OCI-LY7 (cell line): Measurements from ENCODE around the gene GPANK1. TPM values are rescaled to one million over a fixed set of nuclear protein-coding genes. Genes with fewer than 3 reads are reported as not detected.

Source experiments
- BruUV-seq: library from RNA; stranded (reverse); fragments of 400-500 nt; replicated peaks from 2 replicates; lab custom pipeline; 2021; lab: Mats Ljungman, UMichigan
- CTCF ChIA-PET: fragments of 300-600 bp; sonication (Branson Sonifier 250); formaldehyde crosslinking; loops from one replicate; lab custom pipeline; 2022; ENCODE audit warnings: antibody characterized with exemption; ENCODE audit not compliant: unreplicated experiment; lab: Charles Lee
- POLR2A ChIA-PET: fragments of 300-600 bp; sonication (Branson Sonifier 250); formaldehyde crosslinking; loops from one replicate; lab custom pipeline; 2022; ENCODE audit warnings: antibody characterized with exemption; lab: Charles Lee
- DNase-seq: peaks from one replicate; pipeline ENCODE4 v3.0.0-alpha.2; 2015; ENCODE audit warnings: low spot score
- H2AFZ ChIP-seq: fragments of 200-600 bp; sonication (generic), shearing (Covaris generic); 2 replicates; pipeline ENCODE4 v1.6.1; 2014; ENCODE audit warnings: mild to moderate bottlenecking, antibody characterized with exemption, low read length, moderate library complexity
- H3K27ac ChIP-seq: fragments of 200-600 bp; sonication (generic); 2 replicates; pipeline ENCODE4 v1.5.1; 2014; ENCODE audit warnings: mixed run types, low read depth, mild to moderate bottlenecking, moderate library complexity, low read length, inconsistent platforms; ENCODE audit not compliant: poor library complexity, severe bottlenecking
- H3K36me3 ChIP-seq: fragments of 200-600 bp; sonication (generic); 2 replicates; pipeline ENCODE4 v1.6.1; 2014; ENCODE audit warnings: mild to moderate bottlenecking, antibody characterized with exemption, low read length, moderate library complexity, mixed read lengths; ENCODE audit not compliant: insufficient read depth
- H3K4me1 ChIP-seq: fragments of 200-600 bp; sonication (generic); 2 replicates; pipeline ENCODE4 v1.5.1; 2014; ENCODE audit warnings: mild to moderate bottlenecking, low read length; ENCODE audit not compliant: insufficient read depth, poor library complexity, severe bottlenecking
- H3K4me2 ChIP-seq: fragments of 200-600 bp; sonication (generic); 2 replicates; pipeline ENCODE4 v1.6.1; 2014; ENCODE audit warnings: mild to moderate bottlenecking, low read length
- H3K4me3 ChIP-seq: fragments of 200-600 bp; sonication (generic); 2 replicates; pipeline ENCODE4 v1.5.1; 2014; ENCODE audit warnings: mild to moderate bottlenecking, low read depth, low read length; ENCODE audit not compliant: poor library complexity, severe bottlenecking
- H3K79me2 ChIP-seq: fragments of 200-600 bp; sonication (generic); 2 replicates; pipeline ENCODE4 v1.6.1; 2016; ENCODE audit warnings: low read depth, mild to moderate bottlenecking, low read length, moderate library complexity, mixed read lengths; ENCODE audit not compliant: insufficient read depth
- H3K9me2 ChIP-seq: fragments of 200-600 bp; sonication (generic); 2 replicates; pipeline ENCODE4 v1.6.1; 2016; ENCODE audit warnings: mild to moderate bottlenecking, low read length, mixed read lengths; ENCODE audit not compliant: insufficient read depth
- H3K9me3 ChIP-seq: fragments of 200-600 bp; sonication (generic); 2 replicates; pipeline ENCODE4 v1.6.1; 2014; ENCODE audit warnings: mild to moderate bottlenecking, mixed run types, low read length, mixed read lengths
- H4K20me1 ChIP-seq: fragments of 200-600 bp; sonication (generic); 2 replicates; pipeline ENCODE4 v1.6.1; 2014; ENCODE audit warnings: mild to moderate bottlenecking, antibody characterized with exemption, low read length, moderate library complexity, mixed read lengths; ENCODE audit not compliant: insufficient read depth
- CTCF ChIP-seq: fragments of 200-600 bp; sonication (generic); conservative IDR thresholded peaks from 2 replicates; pipeline ENCODE4 v1.5.1; 2014; ENCODE audit warnings: mild to moderate bottlenecking, antibody characterized with exemption, low read length, moderate library complexity, mixed read lengths
- EZH2phosphoT487 ChIP-seq: fragments of 200-600 bp; sonication (generic); IDR thresholded peaks from 2 replicates; pipeline ENCODE4 v1.6.1; 2018; ENCODE audit warnings: low read depth, borderline replicate concordance, mild to moderate bottlenecking, mixed run types, antibody characterized with exemption, low read length, moderate library complexity, mixed read lengths
- intact Hi-C: fragments of 100-400 bp; cut with micrococcal nuclease; formaldehyde crosslinking; loops from one replicate; pipeline ENCODE4 v1.10.0; 2022; ENCODE audit not compliant: unreplicated experiment
- total RNA-seq, 2 experiments: library from RNA; depleted of rRNA in 1 of 2; stranded (reverse); fragments of >200 nt in 1 of 2; shearing (Covaris generic) in 1 of 2; gene quantifications; 2 replicates each; pipeline ENCODE4 v1.2.3, GENCODE V29; 2014 to 2022

Gene GPANK1
- total RNA-seq, 2 experiments from 2014 or later: 34.3 to 40.7 TPM

DNA sequence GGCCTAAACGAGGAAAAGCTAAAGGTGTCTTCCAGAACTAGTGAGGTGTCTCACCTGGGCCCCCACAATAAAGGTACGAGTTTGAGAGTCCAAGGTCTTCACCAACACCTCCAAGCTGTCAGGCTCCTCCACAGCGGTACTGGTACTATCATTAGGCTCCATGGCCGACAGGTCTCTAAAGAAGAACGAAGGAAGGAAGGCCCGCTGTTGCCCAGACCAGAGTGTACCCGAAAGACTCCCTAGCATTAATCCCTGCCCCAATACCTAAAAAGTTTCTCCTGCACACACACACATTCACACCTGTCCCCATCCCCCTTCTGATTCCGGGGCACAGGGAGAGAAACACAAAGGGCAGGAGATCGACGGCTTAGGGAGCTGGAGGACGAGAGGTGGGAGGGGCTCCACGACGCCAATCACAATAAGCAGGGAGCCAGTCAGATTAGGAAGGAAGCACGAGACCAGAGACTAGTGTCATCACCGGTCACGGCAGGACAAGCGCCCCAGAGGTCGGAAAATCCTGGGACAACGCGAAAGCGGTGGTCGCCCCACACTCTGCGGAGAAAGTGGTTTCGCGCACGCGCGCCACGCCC, 13.1 kb downstream of the GPANK1 start:
- 0 out of 2 replicates have a peak, but pooled peaks cover 4% of the 10 kb centered on the region for H4K20me1 ChIP-seq
- H3K9me3 ChIP-seq: no peaks in the 10 kb centered on the region
- CTCF ChIA-PET: no interaction called here
- no peak for TF ChIP-seq EZH2phosphoT487
- no peak for TF ChIP-seq CTCF
- H3K79me2 ChIP-seq: peaks cover 32% of the 10 kb centered on the region
- POLR2A ChIA-PET: interaction anchor here (0.6 to 4.0 kb wide), 12 partner anchors 10 to 1675 kb away, joined by 3 to 19 read pairs (median 4); partner anchors contain the start of genes C6orf47, DDX39B and PRRC2A
- H3K9me2 ChIP-seq: no peaks in the 10 kb centered on the region
- H2AFZ ChIP-seq: no peak overlapping the region
- intact Hi-C loops: loop anchor here (1.0 kb wide), 4 partner anchors 14 to 109 kb away; partner anchors contain the start of genes ATP6V1G2, DDX39B and PRRC2A
- peak overlapping the region; percentile 75 for H3K27ac ChIP-seq
- no TSS peak for BruUV-seq
- no peak for DNase-seq
- peak overlapping the region; percentile 78 for H3K4me2 ChIP-seq
- peak overlapping the region; percentile 76 for H3K4me3 ChIP-seq
- peaks cover 16% of the 10 kb centered on the region for H3K4me1 ChIP-seq
- peaks cover 43% of the 10 kb centered on the region for H3K36me3 ChIP-seq

GRCh38 chr6:31645325-31645724, 19.5 kb downstream of the GPANK1 start:
- CTCF ChIA-PET: no interaction called here
- no peaks in the 10 kb centered on the region for H3K4me1 ChIP-seq
- no peak overlapping the region for H3K4me2 ChIP-seq
- TF ChIP-seq CTCF: no peak
- TF ChIP-seq EZH2phosphoT487: no peak
- peaks cover 93% of the 10 kb centered on the region for H3K36me3 ChIP-seq
- H3K79me2 ChIP-seq: peaks cover 10% of the 10 kb centered on the region
- H3K9me2 ChIP-seq: no peaks in the 10 kb centered on the region
- no peak overlapping the region for H2AFZ ChIP-seq
- H3K4me3 ChIP-seq: no peak overlapping the region
- intact Hi-C loops: no loop called here
- no TSS peak for BruUV-seq
- no peaks in the 10 kb centered on the region for H3K9me3 ChIP-seq
- no peaks in the 10 kb centered on the region for H4K20me1 ChIP-seq
- no peak overlapping the region for H3K27ac ChIP-seq
- POLR2A ChIA-PET: no interaction called here
- no peak for DNase-seq

- no TSS peak for BruUV-seq
- Histone ChIP-seq H3K4me2 (no peak overlapping the region), H3K9me3 (no peaks in the 10 kb centered on the region), H4K20me1 (no peaks in the 10 kb centered on the region), H3K79me2 (no peaks in the 10 kb centered on the region), H3K4me1 (no peaks in the 10 kb centered on the region), H3K27ac (no peak overlapping the region), H3K36me3 (peaks cover 94% of the 10 kb centered on the region), H3K9me2 (no peaks in the 10 kb centered on the region), H2AFZ (no peak overlapping the region), H3K4me3 (no peak overlapping the region)
- CTCF ChIA-PET: no interaction called here
- no peak for DNase-seq
- intact Hi-C loops: no loop called here
- POLR2A ChIA-PET: interaction anchor here (1.1 to 1.2 kb wide), 2 partner anchors 17 to 64 kb away, joined by 3 to 4 read pairs; no protein-coding TSS in a partner anchor
- TF ChIP-seq CTCF (no peak), EZH2phosphoT487 (no peak)
Measured at GRCh38 chr6:31643818-31644454, 20.9 kb downstream of the GPANK1 start.
